Measurements from ENCODE around the gene SAPCD2.
"Not testable (repeated sequence)": the region's sequence is repeated elsewhere in the genome, so short reads cannot be mapped to it uniquely, and the experiment has no call there.

Gene SAPCD2, protein sequence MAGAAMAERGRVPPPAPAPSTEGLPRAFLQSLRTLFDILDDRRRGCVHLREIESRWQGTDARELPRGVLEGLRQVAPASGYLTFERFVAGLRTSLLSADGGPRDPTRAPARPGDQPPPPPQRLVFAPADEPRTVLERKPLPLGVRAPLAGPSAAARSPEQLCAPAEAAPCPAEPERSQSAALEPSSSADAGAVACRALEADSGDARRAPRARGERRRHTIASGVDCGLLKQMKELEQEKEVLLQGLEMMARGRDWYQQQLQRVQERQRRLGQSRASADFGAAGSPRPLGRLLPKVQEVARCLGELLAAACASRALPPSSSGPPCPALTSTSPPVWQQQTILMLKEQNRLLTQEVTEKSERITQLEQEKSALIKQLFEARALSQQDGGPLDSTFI

DNA sequence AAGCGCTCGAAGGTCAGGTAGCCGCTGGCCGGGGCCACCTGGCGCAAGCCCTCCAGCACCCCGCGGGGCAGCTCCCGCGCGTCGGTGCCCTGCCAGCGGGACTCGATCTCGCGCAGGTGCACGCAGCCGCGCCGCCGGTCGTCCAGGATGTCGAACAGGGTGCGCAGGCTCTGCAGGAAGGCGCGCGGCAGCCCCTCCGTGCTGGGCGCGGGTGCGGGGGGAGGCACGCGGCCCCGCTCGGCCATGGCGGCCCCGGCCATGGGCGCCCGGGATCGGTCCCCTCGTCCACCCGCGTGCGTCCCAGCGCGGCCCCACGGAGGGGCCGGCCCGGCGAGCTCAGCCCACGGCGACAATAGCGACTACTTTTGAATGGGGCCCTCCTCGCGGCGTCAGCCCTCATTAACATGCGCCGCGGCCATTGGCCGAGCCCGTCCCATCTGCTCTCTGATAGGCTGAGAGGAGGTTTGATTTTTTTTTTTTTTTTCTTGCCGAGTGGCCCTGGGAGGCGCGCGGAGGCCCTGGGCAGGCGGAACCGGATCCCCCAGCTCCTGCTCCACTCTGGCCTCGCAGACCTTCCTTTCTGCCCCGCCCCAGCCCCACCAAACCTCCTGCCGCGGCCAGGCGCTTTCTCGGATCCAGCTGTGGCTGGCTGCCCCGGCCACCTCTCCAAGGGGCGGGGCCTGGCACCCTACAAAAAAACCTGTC lies at the start of gene SAPCD2:
SAPCD2 (minus strand) TSS at position 357 of the 705 bp plus-strand sequence; CDS start at position 260, 97 bp downstream.
- peak; percentile 90 for DNase-seq

DNA sequence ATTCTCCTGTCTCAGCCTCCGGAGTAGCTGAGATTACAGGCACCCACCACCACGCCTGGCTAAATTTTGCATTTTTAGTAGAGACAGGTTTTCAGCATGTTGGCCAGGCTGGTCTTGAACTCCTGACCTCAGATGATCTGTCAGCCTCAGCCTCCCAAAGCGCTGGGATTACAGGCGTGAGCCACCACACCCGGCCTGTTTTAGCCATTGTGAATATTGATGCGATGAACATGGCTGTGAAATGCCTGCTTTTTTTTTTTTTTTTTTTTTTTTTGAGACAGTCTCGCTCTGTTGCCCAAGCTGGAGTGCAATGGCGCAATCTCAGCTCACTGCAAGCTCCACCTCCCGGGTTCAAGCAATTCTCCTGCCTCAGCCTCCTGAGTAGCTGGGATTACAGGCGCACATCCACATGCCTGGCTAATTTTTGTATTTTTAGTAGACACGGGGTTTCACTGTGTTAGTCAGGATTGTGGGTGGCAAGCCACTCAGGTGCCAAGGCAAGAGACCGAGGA lies 47.8 kb upstream of the SAPCD2 start:
- DNase-seq = not testable (repeated sequence)

DNA sequence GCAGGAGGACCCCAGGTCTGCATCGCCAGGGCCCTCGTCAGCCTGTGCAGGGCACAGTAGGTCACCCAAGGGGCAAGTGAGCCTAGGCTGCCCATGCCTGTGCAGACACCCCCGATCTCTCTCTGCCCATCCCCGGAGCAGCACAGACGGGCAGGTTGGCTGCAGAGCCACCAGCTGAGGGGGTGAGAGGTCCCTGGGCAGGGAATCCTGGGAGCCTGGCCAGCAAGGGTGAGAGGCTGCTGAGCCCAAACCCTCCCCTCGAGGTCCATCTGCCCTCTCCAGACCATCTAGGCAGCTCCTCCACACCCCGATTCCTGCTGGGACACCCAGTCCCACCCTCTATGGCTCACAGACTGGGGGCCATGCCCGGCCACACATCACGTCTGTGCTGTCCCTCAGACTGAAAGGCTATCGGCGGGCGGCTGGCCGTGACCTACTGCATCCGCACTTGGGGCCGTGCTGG lies 46.9 kb upstream of the SAPCD2 start:
- DNase-seq = no peak

DNA sequence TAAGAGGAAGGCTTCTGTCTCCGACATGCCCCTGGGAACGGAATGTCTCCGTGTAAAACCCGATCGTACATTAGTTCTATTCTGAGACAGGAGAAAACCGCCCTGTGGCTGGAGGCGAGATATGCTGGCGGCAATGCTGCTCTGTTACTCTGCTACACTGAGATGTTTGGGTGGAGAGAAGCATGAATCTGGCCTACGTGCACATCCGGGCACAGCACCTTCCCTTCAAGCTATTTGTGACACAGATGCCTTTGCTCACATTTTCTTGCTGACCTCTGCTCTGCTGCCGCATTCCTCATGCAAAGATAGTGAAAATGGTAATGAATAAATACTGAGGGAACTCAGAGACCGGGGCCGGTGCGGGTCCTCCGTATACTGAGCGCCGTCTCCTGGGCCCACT lies 46.4 kb upstream of the SAPCD2 start:
- no peak for DNase-seq

DNA sequence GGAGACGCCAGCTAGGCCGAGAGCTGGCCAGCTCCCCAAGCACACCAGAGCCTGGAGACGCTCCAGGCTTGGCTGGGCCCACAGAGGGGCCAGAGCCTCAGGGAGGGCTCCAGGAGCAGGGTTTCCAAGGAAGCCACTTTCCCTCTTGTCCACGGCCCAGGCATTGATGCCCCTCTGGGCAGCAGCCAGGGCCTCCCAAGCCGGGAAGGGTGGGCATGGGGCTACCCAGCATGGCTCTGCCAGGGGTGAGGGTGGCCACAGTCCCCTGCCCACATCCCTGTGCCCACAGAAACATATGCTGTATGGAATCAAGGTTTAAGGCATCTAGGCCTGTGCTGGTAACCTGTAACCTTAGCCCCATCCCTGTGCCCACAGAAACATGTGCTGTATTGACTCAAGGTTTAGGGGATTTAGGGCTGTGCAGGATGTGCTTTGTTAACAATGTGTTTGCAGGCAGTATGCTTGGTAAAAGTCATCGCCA lies 45.7 kb upstream of the SAPCD2 start:
- DNase-seq = no peak

DNA sequence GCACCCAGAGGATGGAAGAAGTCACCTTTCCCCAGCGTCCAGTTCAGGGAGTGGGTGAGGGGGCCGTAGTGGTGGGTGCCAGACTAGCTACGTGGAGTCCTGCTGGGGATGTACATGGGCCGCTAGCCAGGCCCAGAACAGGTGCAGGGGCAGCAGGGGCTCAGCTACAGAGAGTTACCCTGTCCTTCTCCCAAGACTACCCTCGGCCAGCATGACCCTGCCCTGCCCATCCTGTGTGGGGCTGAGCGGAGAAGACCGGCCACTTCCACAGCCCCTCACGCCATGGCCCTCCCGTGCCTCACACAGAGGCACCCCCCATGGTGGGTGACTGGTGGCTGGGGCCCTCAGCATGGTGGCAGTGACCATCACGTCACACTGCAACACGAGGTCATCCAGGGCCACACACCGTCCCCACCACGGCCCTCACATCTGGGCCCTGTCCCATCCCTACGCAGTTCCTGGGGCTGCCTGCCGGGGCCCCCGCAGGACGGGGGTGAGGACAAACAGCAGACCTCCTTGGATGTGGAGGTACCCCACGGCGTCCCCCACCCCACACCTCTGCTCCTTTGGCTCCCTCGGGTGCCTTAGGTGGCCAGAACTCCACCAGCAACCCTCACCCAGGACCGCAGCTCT lies 45.2 kb upstream of the SAPCD2 start:
- DNase-seq = no peak

DNA sequence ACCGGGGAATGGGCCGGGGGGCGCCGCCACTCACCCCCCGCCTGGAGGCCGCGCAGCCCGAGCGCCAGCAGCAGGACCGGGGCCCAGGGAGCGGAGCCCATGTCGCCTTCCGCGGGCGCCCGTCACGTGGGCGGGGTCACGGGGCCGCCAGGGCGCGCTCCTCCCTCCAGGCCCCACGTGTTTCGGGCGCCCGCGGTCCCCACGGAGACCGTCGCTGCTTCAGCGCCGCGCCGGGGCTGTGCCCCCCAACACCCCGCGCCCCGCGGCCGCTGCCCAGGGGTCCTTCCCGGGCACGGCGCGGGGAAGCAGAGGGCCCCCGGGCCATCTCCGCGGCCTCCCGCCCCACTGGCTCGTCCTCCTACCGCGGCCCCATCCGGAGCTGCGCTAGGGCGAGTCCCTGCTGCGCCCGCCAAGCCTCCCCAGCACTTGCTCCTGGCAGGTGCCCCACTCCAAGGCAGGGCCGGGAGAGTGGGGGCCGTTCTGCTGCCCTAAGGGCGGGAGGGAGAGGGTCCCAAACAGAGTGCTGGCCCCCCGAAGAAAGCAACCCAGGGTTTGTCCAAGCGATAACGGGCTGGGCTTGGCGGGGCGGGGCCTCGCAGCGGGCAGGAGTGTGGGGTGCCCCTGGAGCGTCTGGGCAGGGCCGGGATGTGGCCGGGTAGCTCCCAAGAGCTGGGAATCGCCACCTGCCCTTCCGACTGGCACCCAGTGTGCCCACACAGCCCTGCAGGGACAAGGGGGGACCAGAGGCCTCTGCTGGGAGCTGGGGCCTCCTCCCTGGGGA lies 44.4 kb upstream of the SAPCD2 start, which contains the start of gene DPP7:
DPP7 (minus strand) TSS at position 121 of the 781 bp plus-strand sequence; CDS start at position 101, 20 bp downstream.
- peak; percentile 75 for DNase-seq

DNA sequence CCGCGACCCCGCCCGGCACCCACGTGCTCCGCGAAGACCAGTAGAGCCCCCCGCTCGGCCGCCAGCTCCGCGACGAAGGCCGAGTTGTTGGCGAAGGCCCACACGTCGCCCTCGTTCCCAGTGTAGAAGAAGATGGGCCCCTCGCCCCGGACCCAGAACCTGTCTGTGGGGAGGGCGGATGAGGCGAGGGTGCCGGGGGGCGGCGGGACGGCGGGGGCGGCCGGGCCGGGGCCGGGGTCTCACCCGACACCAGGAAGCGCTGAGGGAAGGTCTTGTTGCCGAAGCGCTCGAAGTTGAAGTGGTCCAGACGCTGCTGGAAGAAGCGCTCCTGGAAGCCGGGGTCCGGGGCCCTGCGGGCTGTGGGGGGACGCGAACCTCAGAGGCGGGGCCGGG lies 43.9 kb upstream of the SAPCD2 start:
- no peak for DNase-seq

DNA sequence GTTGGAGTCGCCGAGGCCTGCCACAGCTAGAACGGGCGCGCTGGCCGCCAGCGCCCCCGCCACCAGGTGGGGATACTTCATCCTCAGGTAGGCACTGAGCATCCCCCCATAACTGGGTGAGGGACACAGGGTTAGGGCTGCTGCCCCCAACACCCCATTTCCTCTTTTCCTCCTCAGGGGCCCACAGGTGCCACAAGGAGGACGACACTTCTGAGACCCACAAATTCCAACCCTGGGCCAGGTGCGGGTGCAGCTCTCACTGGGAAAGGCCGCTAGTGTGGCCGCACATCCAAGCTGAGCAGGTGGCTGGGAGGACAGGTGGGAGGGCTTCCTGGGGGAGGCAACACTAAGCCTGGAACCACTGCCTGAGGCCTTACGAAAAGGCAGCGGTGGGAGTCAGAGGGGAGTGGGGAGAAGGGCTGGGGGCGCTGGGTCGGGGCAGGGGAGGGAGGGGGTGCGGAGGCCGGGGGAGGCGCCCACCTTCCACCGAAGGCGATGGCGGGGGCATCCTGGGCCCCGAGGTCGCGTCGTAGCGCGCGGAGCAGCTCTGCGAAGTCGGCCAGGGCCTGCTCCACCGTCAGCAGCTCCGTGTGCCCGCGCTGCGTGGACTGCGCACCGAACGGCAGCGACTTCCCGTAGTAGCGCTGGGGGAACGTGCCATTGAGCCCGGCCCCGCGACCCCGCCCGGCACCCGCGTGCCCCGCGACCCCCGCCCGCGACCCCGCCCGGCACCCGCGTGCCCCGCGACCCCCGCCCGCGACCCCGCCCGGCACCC lies 43.2 kb upstream of the SAPCD2 start:
- peak; percentile 34 for DNase-seq

DNA sequence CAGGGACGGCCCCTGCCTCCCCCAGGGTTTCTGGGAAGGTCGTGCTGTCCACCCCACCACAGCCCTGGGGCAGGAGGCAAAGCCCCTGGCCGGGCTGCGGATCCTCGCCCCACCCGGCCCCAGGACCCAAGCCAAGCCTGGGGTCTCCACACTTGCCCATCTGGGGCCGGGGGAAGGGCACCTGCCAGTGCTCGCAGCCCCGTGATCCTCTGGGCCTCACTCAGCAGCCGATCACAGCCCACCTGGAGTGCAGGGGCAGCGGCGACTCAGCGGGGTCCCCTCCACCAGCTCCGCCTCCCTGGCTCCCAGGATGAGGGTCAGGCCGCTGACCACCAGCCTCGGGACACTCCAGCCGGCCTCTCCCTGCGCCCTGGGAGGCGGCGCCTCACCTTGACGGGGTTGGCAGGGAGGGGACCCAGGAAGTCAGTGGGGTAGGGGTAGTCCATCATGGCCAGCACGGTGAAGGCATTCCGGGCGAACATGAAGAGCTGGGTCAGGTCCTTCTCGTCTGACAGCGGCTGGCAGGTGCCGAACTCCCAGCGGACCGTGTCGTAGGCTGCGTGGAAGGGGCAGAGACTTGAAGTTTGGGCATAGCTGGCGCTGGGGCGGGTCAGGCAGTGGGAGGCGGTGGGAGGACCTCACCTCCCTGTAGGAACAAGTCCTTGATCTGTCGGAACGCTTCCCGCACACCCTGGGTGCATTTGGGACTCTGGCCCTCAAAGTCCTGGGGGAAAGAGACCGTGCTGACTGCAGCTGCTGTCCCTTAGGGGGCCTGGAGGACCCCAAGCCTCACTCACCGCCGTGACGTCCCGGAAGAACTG lies 42.4 kb upstream of the SAPCD2 start:
- DNase-seq = no peak

DNA sequence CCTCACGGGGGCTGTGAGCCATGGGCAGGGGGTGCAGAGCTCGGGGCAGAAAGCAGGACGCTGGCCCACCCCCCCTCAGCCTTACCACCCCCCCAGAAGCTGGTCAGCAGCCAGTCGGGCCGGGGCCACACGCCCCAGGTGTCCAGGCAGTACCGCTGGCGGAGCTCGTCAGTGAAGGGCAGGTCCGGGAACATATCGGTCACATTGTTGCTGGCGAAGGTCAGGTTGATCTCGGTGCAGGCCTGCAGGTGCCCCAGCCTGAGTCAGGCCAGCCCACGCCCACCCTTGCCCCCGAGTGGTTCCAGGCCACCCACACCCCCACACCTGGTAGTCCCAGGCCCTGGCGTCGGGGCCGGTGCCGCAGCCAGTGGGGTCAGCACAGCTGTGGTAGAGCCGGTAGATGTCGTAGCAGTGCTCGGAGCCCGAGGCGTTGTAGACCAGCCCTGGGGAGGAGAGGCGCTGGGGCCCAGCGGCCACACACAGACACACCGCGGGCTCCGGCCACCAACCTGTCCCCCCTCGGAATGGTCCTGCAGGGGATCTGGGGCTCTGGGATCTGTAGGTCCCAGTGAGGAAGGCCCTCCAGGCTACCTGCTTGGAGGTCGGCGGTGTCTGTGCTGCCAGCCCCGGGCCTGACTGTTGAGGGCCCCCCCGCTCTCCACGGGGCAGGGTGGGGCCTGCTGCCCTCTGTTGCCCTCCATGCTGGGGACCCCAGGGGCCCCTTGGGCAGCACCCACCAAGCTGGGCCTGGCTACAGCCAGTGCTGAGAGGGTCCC lies 41.6 kb upstream of the SAPCD2 start:
- DNase-seq = no peak

DNA sequence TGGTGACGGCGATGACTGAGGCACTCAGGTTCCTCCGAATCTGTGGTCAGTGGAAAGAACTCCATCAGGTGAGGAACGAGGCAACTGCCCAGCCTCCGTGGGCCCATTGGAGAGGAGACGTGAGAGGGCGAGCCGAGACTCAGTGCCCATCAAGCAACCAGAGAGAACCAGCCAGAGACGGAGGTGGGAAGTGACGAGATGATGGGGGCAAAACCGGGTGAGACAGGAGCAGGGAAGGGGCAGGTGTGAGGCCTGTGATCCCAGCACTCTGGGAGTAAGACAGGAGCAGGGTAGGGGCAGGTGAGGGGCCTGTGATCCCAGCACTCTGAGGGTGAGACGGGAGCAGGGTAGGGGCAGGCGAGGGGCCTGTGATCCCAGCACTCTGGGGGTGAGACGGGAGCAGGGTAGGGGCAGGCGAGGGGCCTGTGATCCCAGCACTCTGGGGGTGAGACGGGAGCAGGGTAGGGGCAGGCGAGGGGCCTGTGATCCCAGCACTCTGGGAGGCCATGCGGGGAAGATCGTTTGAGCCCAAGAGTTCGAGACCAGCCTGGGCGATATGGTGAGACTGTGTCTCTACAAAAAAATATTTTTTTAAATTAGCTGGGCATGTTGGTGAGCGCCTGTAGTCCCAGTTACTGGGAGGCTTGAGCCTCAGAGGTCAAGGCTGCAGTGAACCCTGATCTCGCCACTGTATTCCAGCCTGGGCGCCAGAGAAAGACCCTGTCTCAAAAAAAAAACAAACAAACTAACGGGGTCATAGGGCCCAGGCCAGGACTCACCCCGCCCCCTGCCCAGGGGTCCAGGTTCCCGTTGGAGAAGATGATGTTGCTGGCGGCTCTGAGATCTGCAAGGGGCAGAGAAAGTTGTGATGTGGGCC lies 40.8 kb upstream of the SAPCD2 start:
- no peak for DNase-seq

DNA sequence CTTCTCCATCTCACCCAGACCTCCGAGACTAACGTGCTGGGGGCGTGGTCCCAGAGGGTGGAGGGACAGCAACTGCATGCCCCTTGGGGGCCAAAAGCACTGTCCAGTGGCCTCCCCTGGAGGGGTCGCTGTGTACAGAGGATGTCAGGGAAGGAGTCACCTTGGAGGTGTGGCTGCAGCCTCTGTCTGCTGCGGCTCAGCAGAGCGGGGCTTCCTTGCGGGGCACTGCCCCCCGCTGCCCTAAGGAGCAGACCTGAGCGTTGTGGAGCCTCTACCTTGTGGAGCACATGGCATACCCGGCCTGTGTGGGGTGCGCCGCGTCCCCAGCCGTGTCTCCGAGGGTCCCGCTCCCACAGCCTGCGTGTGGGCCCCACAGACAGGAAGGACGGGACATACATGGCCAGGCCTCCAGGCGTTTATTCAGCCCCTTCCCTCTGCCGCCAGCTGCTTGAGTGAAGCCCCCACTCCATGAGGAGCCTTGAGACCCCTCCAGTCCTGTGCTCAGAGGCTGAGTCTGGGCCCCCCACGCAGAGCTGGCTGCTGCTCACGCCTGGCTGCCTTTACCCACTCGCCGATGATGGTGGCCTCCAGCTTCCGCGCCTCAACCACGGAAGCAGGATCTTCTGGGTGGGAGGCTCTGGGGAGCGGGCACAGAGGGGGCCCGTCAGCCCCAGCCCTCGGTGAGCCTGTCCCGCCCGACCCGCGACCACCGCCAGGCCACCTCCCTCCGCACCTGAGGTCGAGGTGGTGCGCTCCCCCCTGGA lies 40.0 kb upstream of the SAPCD2 start:
- no peak for DNase-seq

DNA sequence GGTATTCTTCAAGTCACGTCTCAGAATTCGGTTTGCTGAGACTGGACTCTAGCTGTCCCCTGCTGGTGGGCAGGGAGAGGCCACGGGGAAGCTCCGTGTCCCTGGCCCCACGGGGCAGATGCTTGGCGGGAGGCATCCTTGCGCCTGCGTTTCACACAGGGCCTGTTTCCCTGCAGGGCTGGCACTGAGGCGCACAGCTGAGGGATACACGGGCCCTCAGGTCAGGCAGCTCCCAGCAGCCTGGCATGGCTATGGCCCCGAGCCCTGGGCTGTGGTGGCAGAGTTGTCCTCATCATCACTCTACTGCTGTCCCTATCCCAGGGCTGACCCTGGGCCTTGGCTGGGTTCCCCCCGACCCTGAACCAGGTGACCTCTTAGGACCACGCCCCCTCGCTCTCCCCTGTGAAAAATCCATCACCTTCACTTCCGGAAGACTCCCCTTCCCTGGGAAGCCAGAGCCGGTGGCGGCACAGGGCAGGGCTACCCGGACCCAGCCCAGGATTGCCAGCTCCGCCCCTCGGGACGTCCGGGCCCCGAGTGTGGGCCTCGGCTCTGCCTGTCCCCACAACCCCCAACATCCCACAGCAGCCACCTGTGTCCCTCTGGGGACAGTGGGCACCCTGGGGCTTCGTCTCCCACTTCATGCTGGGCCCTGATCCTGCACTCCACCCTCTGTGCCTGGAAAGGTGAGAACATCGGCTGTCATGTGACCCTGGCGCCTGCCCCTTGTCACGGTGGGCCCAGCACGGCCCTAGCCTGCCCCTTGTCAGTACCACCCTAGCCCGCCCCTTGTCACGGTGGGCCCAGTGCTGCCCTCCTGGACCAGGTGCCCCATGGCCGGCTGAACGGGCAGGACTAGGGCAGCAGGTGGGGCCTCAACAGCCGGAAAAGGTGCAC lies 39.1 kb upstream of the SAPCD2 start:
- no peak for DNase-seq

DNA sequence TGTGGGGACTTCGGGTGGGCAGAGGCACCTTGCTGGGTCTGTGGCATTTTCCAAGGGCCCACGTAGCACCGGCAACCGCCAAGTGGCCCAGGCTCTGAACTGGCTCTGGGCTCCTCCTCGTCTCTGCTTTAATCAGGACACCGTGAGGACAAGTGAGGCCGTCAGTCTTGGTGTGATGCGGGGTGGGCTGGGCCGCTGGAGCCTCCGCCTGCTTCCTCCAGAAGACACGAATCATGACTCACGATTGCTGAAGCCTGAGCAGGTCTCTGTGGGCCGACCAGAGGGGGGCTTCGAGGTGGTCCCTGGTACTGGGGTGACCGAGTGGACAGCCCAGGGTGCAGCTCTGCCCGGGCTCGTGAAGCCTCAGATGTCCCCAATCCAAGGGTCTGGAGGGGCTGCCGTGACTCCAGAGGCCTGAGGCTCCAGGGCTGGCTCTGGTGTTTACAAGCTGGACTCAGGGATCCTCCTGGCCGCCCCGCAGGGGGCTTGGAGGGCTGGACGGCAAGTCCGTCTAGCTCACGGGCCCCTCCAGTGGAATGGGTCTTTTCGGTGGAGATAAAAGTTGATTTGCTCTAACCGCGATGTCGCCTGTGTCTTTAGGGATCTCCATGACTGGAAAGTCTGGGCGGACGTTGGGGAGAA lies 38.4 kb upstream of the SAPCD2 start:
- no peak for DNase-seq

DNA sequence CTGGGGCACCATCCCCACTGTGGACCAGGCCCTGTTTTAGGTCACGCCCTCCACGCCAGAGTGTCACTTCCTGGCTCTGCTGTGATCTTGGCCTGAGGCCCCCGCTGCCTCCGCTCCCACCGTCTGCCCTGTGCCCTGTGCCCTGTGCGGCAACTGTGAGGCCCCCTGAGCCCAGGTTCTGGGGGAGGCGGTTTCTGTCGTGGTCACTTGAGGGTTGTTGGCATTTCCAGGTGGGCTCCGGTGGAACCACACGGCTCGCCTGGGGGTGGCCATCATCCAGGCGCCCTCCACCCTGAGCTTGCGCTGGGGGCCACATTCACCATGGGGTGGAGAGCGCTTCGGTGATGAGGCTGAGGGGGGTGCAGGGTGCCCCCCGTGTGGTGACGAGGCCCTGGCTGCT lies 37.6 kb upstream of the SAPCD2 start:
- no peak for DNase-seq
